HCT116 (cell line): ENCODE data around the gene AKT3.

Source experiments
- CEBPB ChIP-seq: IDR thresholded peaks from 2 replicates; pipeline ENCODE4 v1.6.1; 2012; ENCODE audit warnings: low read depth
- CTCF ChIP-seq, 3 experiments: fragments of 200-600 bp in 1 of 3; sonication (generic) in 1 of 3; IDR thresholded peaks in 2 of 3; conservative IDR thresholded peaks in 1 of 3; 2 replicates each; pipeline ENCODE4 v1.5.1; 2012 to 2017; ENCODE audit warnings: low read depth in 2 of 3, low read length in 2 of 3, antibody characterized with exemption in 1 of 3, borderline replicate concordance in 1 of 3, control low read depth in 1 of 3, mild to moderate bottlenecking in 1 of 3, mixed read lengths in 1 of 3, mixed run types in 1 of 3, moderate library complexity in 1 of 3; ENCODE audit not compliant: insufficient read depth in 1 of 3
- ELF1 ChIP-seq: IDR thresholded peaks from 2 replicates; pipeline ENCODE4 v1.6.1; 2012; ENCODE audit warnings: low read depth, borderline replicate concordance
- POLR2A ChIP-seq: IDR thresholded peaks from 2 replicates; pipeline ENCODE4 v1.7.0; 2011; ENCODE audit warnings: borderline replicate concordance; ENCODE audit not compliant: insufficient read depth, insufficient read length; ENCODE audit errors: extremely low read depth
- POLR2AphosphoS5 ChIP-seq: IDR thresholded peaks from 2 replicates; pipeline ENCODE4 v1.6.1; 2011; ENCODE audit warnings: mild to moderate bottlenecking, low read depth, low read length, moderate library complexity
- RAD21 ChIP-seq: IDR thresholded peaks from 2 replicates; pipeline ENCODE4 v1.6.1; 2012; ENCODE audit warnings: low read depth, mild to moderate bottlenecking
- SP1 ChIP-seq: IDR thresholded peaks from 2 replicates; pipeline ENCODE4 v1.6.1; 2012; ENCODE audit warnings: low read depth
- TCF7L2 ChIP-seq: IDR thresholded peaks from 2 replicates; pipeline ENCODE4 v1.7.0; 2011; ENCODE audit warnings: borderline replicate concordance, inconsistent platforms; ENCODE audit not compliant: insufficient read depth, insufficient read length; ENCODE audit errors: extremely low read depth
- YY1 ChIP-seq: IDR thresholded peaks from 2 replicates; pipeline ENCODE4 v1.6.1; 2011; ENCODE audit warnings: low read length, low read depth, moderate library complexity, mild to moderate bottlenecking; ENCODE audit not compliant: insufficient replicate concordance; ENCODE audit errors: extremely low read depth

DNA sequence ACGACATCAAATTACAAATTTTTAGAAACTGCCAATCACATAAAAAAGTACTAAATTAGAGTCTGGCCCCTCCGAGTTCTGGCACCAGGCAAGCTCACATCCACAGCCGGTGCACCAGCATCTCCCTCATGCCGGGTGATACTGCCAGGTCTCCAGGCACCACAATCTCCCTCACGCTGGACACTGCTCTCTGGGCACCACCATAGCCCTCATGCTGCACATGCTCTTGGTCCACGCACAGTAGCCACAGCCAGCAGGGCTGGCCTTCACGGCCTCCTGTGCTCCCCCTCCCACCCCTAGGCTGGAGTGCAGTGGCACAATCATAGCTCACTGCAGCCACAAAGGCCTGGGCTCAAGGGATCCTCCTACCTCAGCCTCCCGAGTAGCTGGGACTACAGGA lies 65.5 kb downstream of the AKT3 start:
- TF ChIP-seq RAD21 (no peak), POLR2AphosphoS5 (no peak), CEBPB (no peak), TCF7L2 (no peak), YY1 (no peak), CTCF (IDR thresholded peaks at IDR 0.05 in 2 of 3, conservative IDR thresholded peaks at IDR 0.05 in 1 of 3; ENCODE audit: borderline replicate concordance in 1 of 3, insufficient read depth in 1 of 3, low read depth in 2 of 3, low read length in 2 of 3) (no peak), ELF1 (no peak), POLR2A (no peak), SP1 (no peak)
